ENCODE measurements around the gene PRKCD. TPM values are rescaled to one million over a fixed set of nuclear protein-coding genes. Genes with fewer than 3 reads are reported as not detected.
A peak's percentile ranks its signal among the peaks of the same experiment; 100 is the strongest.

The PRKCD gene
- total RNA-seq, 1 donor from 2014 or later, result 3.9 TPM

- TF ChIP-seq CTCF (IDR thresholded peaks at IDR 0.05; ENCODE audit: insufficient read depth, low read length, severe bottlenecking), result no peak
- no peaks in the 10 kb centered on the region for H3K27me3 ChIP-seq (ENCODE audit: control insufficient read depth, insufficient read depth, low read length)
- no peak for FAIRE-seq
These were observed 27.7 kb downstream of the PRKCD start for GRCh38 chr3:53188720-53189119.

GRCh38 chr3:53189276-53189675 lies 28.3 kb downstream of the PRKCD start:
- H3K36me3 ChIP-seq (ENCODE audit: control insufficient read depth, insufficient read depth, low read length), result peaks cover 31% of the 10 kb centered on the region
- DNase-seq (ENCODE audit: low read depth), result no peak
- FAIRE-seq, result no peak
- no peaks in the 10 kb centered on the region for H3K27me3 ChIP-seq (ENCODE audit: control insufficient read depth, insufficient read depth, low read length)
- TF ChIP-seq CTCF (IDR thresholded peaks at IDR 0.05; ENCODE audit: insufficient read depth, low read length, severe bottlenecking), result no peak
- no peak overlapping the region for H3K4me3 ChIP-seq (ENCODE audit: low read depth, low read length)

More at GRCh38 chr3:53188720-53189119, 27.7 kb downstream of the PRKCD start:
- DNase-seq (ENCODE audit: low read depth), result no peak
- Histone ChIP-seq H3K36me3 (ENCODE audit: control insufficient read depth, insufficient read depth, low read length) (peaks cover 31% of the 10 kb centered on the region), H3K4me3 (ENCODE audit: low read depth, low read length) (no peak overlapping the region)

GRCh38 chr3:53190659-53191058 lies 29.6 kb downstream of the PRKCD start:
- DNase-seq (ENCODE audit: low read depth) (no peak), FAIRE-seq (peak; percentile 72)
- Histone ChIP-seq H3K27me3 (ENCODE audit: control insufficient read depth, insufficient read depth, low read length) (no peaks in the 10 kb centered on the region), H3K4me3 (ENCODE audit: low read depth, low read length) (no peak overlapping the region), H3K36me3 (ENCODE audit: control insufficient read depth, insufficient read depth, low read length) (peaks cover 28% of the 10 kb centered on the region)
- TF ChIP-seq CTCF (IDR thresholded peaks at IDR 0.05; ENCODE audit: insufficient read depth, low read length, severe bottlenecking), result no peak

GRCh38 chr3:53191836-53192480 lies 30.9 kb downstream of the PRKCD start:
- peaks cover 17% of the 10 kb centered on the region for H3K36me3 ChIP-seq (ENCODE audit: control insufficient read depth, insufficient read depth, low read length)
- DNase-seq (ENCODE audit: low read depth), result no peak
- H3K27me3 ChIP-seq (ENCODE audit: control insufficient read depth, insufficient read depth, low read length), result no peaks in the 10 kb centered on the region
- no peak for FAIRE-seq
- TF ChIP-seq CTCF (IDR thresholded peaks at IDR 0.05; ENCODE audit: insufficient read depth, low read length, severe bottlenecking), result no peak
- no peak overlapping the region for H3K4me3 ChIP-seq (ENCODE audit: low read depth, low read length)

GRCh38 chr3:53192608-53193007 lies 31.6 kb downstream of the PRKCD start:
- Histone ChIP-seq H3K4me3 (ENCODE audit: low read depth, low read length) (no peak overlapping the region), H3K27me3 (ENCODE audit: control insufficient read depth, insufficient read depth, low read length) (no peaks in the 10 kb centered on the region), H3K36me3 (ENCODE audit: control insufficient read depth, insufficient read depth, low read length) (peaks cover 15% of the 10 kb centered on the region)
- peak; percentile 62 for DNase-seq (ENCODE audit: low read depth)
- FAIRE-seq, result no peak
- no peak for TF ChIP-seq CTCF (IDR thresholded peaks at IDR 0.05; ENCODE audit: insufficient read depth, low read length, severe bottlenecking)

All from bronchial epithelial cell (primary cell).